Osteoblast (primary cell): ENCODE results near the gene GYG1. TPM values are rescaled to one million over a fixed set of nuclear protein-coding genes. Genes with fewer than 3 reads are reported as not detected.
A peak's percentile ranks its signal among the peaks of the same experiment; 100 is the strongest.

ENCODE experiments used
- DNase-seq: peaks from one replicate; pipeline ENCODE4 v3.0.0; 2011; ENCODE audit warnings: low spot score, mixed read lengths; ENCODE audit not compliant: insufficient read length; ENCODE audit errors: missing footprints
- H2AFZ ChIP-seq: 2 replicates; pipeline ENCODE4 v1.6.0; 2011; ENCODE audit warnings: mild to moderate bottlenecking, low read length
- H3K27ac ChIP-seq: 2 replicates; pipeline ENCODE4 v1.5.1; 2011; ENCODE audit warnings: mild to moderate bottlenecking, low read depth, low read length, moderate library complexity
- H3K27me3 ChIP-seq: 2 replicates; pipeline ENCODE4 v1.6.0; 2012; ENCODE audit warnings: mild to moderate bottlenecking, control low read depth, inconsistent platforms, low read length, moderate library complexity; ENCODE audit not compliant: insufficient read depth
- H3K36me3 ChIP-seq: 2 replicates; pipeline ENCODE4 v1.5.1; 2011; ENCODE audit warnings: mild to moderate bottlenecking, low read length, control low read depth, moderate library complexity; ENCODE audit not compliant: insufficient read depth
- H3K4me1 ChIP-seq: 2 replicates; pipeline ENCODE4 v1.5.1; 2011; ENCODE audit warnings: mild to moderate bottlenecking, low read length, control low read depth, moderate library complexity; ENCODE audit not compliant: insufficient read depth
- H3K4me2 ChIP-seq: 2 replicates; pipeline ENCODE4 v1.6.0; 2011; ENCODE audit warnings: mild to moderate bottlenecking, low read length; ENCODE audit not compliant: insufficient read depth
- H3K4me3 ChIP-seq: fragments of 200-600 bp; sonication (generic); 3 replicates; pipeline ENCODE4 v1.5.1; 2012; ENCODE audit warnings: mild to moderate bottlenecking, low read length, inconsistent platforms; ENCODE audit not compliant: insufficient read depth
- H3K79me2 ChIP-seq: 2 replicates; pipeline ENCODE4 v1.6.0; 2012; ENCODE audit warnings: mild to moderate bottlenecking, low read length, control low read depth, inconsistent platforms; ENCODE audit not compliant: insufficient read depth
- H3K9me3 ChIP-seq: 2 replicates; pipeline ENCODE4 v1.5.1; 2011; ENCODE audit warnings: low read depth, low read length, control low read depth
- H4K20me1 ChIP-seq: 2 replicates; pipeline ENCODE4 v1.6.0; 2012; ENCODE audit warnings: mild to moderate bottlenecking, low read length, control low read depth; ENCODE audit not compliant: insufficient read depth
- total RNA-seq: library from RNA; depleted of rRNA; stranded (reverse); fragments of >200 nt; gene quantifications from 2 replicates; pipeline ENCODE4 v1.2.3, GENCODE V29; 2012
- TF ChIP-seq, protein P1 (sequence below): IDR thresholded peaks from 2 replicates; pipeline ENCODE4 v1.5.1; 2011; ENCODE audit warnings: mild to moderate bottlenecking, low read depth, low read length, moderate library complexity; ENCODE audit errors: extremely low read depth

The GYG1 gene
- total RNA-seq, 1 donor = 42.3 TPM

DNA sequence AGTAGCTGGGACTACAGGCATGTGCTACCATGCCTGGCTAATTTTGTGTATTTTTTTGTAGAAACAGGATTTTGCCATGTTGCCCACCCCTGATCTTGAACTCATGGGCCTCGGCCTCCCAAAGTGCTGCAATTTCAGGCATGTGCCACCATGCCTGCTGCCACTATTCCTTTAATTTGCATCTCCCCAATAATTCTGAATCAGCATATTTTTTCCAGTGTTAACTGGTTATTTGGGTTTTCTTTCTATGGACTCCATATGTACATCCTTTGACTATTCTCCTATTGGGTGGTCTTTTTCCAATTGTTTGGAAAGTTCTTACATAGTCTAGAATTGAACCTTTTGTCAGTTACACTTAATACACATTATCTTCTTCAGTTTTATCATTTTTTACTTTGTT lies 66.9 kb downstream of the GYG1 start:
- Histone ChIP-seq H3K27ac (no peak overlapping the region), H3K79me2 (no peaks in the 10 kb centered on the region), H3K27me3 (no peaks in the 10 kb centered on the region), H4K20me1 (no peaks in the 10 kb centered on the region), H2AFZ (no peak overlapping the region), H3K36me3 (peaks cover 45% of the 10 kb centered on the region), H3K4me1 (no peaks in the 10 kb centered on the region), H3K9me3 (no peaks in the 10 kb centered on the region), H3K4me3 (no peak overlapping the region), H3K4me2 (no peak overlapping the region)
- TF ChIP-seq, protein P1, sequence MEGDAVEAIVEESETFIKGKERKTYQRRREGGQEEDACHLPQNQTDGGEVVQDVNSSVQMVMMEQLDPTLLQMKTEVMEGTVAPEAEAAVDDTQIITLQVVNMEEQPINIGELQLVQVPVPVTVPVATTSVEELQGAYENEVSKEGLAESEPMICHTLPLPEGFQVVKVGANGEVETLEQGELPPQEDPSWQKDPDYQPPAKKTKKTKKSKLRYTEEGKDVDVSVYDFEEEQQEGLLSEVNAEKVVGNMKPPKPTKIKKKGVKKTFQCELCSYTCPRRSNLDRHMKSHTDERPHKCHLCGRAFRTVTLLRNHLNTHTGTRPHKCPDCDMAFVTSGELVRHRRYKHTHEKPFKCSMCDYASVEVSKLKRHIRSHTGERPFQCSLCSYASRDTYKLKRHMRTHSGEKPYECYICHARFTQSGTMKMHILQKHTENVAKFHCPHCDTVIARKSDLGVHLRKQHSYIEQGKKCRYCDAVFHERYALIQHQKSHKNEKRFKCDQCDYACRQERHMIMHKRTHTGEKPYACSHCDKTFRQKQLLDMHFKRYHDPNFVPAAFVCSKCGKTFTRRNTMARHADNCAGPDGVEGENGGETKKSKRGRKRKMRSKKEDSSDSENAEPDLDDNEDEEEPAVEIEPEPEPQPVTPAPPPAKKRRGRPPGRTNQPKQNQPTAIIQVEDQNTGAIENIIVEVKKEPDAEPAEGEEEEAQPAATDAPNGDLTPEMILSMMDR = no peak
- no peak for DNase-seq

DNA sequence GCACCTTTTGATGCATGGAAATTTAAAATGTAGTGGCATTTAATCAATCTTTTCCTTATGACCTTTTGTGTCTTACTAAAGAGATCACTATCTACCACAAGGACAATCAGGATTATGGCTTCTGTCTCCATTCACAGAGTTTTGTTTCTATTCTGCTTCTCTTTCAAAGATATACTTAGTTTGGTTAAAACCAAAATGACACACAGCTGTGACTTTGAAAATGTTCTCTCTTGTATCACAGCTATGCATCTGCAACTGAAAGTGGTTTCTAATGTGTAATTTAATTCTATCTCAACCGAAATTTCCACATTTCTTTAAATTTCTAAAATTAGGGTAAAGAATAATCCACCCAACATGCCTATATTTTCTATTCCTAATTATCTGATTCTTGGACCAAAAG lies 67.3 kb downstream of the GYG1 start:
- H3K36me3 ChIP-seq = peaks cover 42% of the 10 kb centered on the region

DNA sequence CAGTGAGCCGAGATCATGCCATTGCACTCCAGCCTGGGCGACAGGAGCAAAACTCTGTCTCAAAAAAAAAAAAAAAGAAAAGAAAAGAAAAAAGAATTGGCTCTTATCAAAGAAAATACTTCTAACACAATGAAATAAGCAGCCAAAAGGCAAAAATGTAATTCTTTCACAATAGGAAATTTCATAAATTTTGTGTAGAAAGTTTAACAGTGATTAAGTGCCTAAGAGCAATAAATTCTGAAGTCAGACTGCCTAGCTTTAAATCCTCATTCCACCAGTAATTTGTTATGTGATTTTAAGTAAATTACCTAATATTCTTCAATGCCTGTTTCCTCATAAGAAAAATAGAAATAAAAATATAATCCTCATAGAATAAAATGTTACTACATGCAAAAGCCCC lies 70.4 kb downstream of the GYG1 start:
- no peaks in the 10 kb centered on the region for H3K27me3 ChIP-seq
- H3K27ac ChIP-seq = no peak overlapping the region
- no peak overlapping the region for H2AFZ ChIP-seq
- DNase-seq = no peak
- no peaks in the 10 kb centered on the region for H3K79me2 ChIP-seq
- peaks cover 29% of the 10 kb centered on the region for H3K36me3 ChIP-seq
- TF ChIP-seq, protein P1 = no peak
- H3K4me2 ChIP-seq = no peak overlapping the region
- no peaks in the 10 kb centered on the region for H4K20me1 ChIP-seq
- H3K9me3 ChIP-seq = no peaks in the 10 kb centered on the region
- no peak overlapping the region for H3K4me3 ChIP-seq
- no peaks in the 10 kb centered on the region for H3K4me1 ChIP-seq

More for the DNA sequence above, 67.3 kb downstream of the GYG1 start:
- no peaks in the 10 kb centered on the region for H3K4me1 ChIP-seq
- no peak overlapping the region for H3K4me2 ChIP-seq
- no peaks in the 10 kb centered on the region for H4K20me1 ChIP-seq
- no peak overlapping the region for H3K4me3 ChIP-seq
- H3K27ac ChIP-seq = no peak overlapping the region
- TF ChIP-seq, protein P1 = no peak
- peak; percentile 36 for DNase-seq
- H3K79me2 ChIP-seq = no peaks in the 10 kb centered on the region
- no peaks in the 10 kb centered on the region for H3K27me3 ChIP-seq
- no peaks in the 10 kb centered on the region for H3K9me3 ChIP-seq
- no peak overlapping the region for H2AFZ ChIP-seq

DNA sequence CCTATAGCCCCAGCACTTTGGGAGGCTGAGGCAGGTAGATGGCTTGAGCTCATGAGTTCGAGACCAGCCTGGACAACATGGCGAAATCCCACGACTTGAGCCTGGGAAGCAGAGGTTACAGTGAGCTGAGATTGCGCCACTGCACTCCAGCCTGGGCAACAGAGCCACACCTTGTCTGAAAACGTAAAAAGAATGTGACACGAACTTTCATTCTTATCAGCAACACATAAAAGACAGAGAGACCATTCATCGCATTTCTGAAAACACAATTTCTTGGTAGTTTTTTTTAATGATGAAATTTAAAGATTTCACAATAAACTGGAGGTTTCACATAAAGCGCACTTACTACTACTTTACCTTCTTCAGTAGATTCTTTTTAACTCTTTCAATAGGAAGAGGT lies 76.5 kb downstream of the GYG1 start:
- H3K79me2 ChIP-seq = no peaks in the 10 kb centered on the region
- no peaks in the 10 kb centered on the region for H3K9me3 ChIP-seq
- H4K20me1 ChIP-seq = no peaks in the 10 kb centered on the region
- H3K27ac ChIP-seq = no peak overlapping the region
- H3K4me3 ChIP-seq = no peak overlapping the region
- no peak for DNase-seq
- H3K36me3 ChIP-seq = peaks cover 21% of the 10 kb centered on the region
- no peaks in the 10 kb centered on the region for H3K4me1 ChIP-seq
- H3K27me3 ChIP-seq = no peaks in the 10 kb centered on the region
- TF ChIP-seq, protein P1 = no peak
- H3K4me2 ChIP-seq = no peak overlapping the region
- H2AFZ ChIP-seq = no peak overlapping the region

Other genes with a start within 250 kb of the GYG1 start
- gene CPB1, start 163.7 kb upstream of the GYG1 start, total RNA-seq = 1.1 and 1.8 TPM in 2 replicates
- 1.1 and 2.1 TPM in 2 replicates for gene CPA3, start 126.2 kb upstream of the GYG1 start, total RNA-seq
- 40.7 and 42.0 TPM in 2 replicates for gene HLTF, start 95.0 kb downstream of the GYG1 start, total RNA-seq
- gene HPS3, start 138.1 kb downstream of the GYG1 start, total RNA-seq = 38.4 and 49.8 TPM in 2 replicates
- gene CP, start 230.3 kb downstream of the GYG1 start, total RNA-seq = 0.88 and 1.4 TPM in 2 replicates